AG10803 (cell line): ENCODE measurements around the gene CCDC97.

ENCODE experiments used
- DNase-seq: peaks from one replicate; pipeline ENCODE4 v3.0.0; 2010; ENCODE audit warnings: low read depth
- H3K4me3 ChIP-seq: 2 replicates; pipeline ENCODE4 v1.5.1; 2011; ENCODE audit warnings: mild to moderate bottlenecking, low read length, control low read depth
- CTCF ChIP-seq: conservative IDR thresholded peaks from 2 replicates; pipeline ENCODE4 v1.5.1; 2011; ENCODE audit warnings: mild to moderate bottlenecking, low read length, control low read depth, inconsistent platforms

CCDC97 gene

DNA sequence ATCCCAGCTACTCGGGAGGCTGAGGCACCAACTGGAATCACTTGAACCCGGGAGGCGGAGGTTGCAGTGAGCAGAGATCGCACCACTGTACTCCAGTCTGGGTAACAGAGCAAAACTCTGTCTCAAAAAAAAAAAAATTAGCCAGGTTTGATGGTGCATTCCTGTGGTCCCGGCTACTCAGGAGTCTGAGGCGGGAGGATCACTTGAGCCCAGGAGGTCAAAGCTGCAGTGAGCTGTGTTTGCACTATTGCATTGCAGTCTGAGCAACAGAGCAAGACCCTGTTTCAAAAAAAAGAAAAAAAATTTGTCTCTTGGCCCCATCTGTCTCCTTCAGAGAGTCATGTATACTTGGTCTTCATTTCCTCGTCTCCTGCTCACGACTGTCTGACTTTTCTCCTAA is 1.6 kb downstream of the CCDC97 start:
- peak overlapping the region; percentile 95; the same call in 1 of the 2 replicates for H3K4me3 ChIP-seq
- no peak for DNase-seq
- no peak for TF ChIP-seq CTCF

DNA sequence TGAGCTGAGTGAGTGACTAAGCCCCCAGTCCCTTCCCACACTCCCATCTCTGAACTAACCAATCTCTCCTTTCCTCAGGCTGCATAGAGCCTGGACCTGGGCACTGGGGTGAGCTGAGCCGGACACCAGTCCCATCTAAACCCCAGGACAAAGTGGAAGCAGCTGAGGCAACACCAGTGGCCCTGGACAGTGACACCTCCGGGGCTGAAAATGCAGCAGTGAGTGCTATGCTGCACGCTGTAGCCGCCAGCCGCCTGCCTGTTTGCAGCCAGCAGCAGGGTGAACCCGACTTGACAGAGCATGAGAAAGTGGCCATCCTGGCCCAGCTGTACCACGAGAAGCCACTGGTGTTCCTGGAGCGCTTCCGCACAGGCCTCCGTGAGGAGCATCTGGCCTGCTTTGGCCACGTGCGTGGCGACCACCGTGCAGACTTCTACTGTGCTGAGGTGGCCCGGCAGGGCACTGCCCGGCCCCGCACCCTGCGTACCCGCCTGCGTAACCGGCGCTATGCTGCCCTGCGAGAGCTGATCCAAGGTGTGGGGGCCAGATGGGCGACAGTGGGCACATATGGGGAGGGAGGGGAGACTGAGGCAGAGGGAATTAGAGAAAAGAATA is 6.4 kb downstream of the CCDC97 start:
- no peak overlapping the region for H3K4me3 ChIP-seq
- TF ChIP-seq CTCF: no peak
- DNase-seq: no peak

DNA sequence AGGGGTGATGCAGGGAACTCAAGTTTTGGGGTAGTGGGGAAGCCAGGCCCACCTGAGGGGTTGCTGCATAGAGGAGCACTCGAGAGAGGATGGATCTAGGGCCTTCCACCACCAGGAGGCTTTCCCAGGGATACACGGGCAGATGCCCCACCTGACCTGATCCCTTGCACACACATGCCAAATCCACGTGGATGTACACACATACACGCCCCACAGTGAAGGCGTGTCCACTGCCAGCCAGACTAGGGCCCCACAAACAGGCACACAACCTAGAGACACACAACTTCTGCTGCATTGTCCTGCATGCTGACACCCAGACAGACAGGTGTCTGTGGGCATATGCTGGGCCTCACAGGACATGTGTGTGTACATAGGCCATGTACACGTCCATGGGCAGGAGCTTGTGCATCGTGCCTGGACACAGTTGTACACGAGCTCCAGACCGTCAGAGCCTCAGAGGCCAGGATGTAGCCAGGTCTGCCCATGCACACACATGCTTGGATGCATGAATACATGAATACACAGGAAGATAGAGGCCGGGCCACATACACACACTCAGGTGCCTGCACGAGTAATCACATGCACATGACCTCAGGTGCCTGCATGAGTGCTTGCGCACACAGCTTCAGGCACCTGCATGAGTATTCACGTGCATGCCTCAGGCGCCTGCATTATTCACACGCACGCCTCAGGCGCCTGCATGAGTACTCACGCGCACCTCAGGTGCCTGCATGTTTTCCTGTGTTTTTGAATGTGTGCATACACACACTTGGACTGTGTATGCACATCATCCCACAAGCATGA is 8.9 kb downstream of the CCDC97 start:
- DNase-seq: no peak
- H3K4me3 ChIP-seq: no peak overlapping the region
- no peak for TF ChIP-seq CTCF

DNA sequence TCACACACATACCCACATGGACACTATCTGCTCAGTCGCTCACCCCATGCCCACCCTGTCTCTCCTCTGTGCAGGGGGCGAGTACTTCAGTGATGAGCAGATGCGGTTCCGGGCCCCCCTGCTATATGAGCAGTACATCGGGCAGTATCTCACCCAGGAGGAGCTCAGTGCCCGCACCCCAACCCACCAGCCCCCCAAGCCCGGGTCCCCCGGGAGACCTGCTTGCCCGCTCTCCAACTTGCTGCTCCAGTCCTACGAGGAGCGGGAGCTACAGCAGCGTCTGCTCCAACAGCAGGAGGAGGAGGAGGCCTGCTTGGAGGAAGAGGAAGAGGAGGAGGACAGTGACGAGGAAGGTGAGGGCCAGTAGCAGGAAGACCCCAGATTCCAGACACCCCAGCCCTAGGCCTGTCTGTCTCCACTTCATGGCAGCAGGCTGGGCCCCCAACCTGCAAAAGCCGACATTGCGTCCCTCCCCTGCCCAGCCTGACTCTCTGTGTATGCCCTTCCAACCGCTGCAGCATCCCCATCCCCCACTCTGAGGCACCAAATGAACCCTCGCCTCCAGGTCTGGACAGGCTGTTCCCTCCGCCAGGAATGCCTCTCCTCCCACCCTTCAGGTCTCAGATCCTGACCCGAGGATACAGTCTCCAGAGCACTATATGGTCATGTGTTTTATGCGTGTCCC is 9.7 kb downstream of the CCDC97 start:
- no peak overlapping the region for H3K4me3 ChIP-seq
- no peak for DNase-seq
- no peak for TF ChIP-seq CTCF

DNA sequence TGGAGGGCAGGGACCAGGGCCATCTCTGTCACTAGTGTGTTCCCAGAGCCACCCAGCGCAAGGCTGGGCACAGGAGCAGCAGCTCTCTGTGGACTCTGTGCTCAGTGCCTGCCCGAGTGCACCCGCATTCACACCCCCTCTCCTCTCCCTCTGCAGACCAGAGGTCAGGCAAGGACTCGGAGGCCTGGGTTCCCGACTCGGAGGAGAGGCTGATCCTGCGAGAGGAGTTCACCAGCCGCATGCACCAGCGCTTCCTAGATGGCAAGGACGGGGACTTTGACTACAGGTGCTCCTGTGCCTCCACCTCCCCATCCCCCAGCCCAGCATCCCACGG is 10.2 kb downstream of the CCDC97 start:
- TF ChIP-seq CTCF: no peak
- H3K4me3 ChIP-seq: no peak overlapping the region
- no peak for DNase-seq

- H3K4me3 ChIP-seq: no peak overlapping the region
- TF ChIP-seq CTCF: no peak
- DNase-seq: no peak
Observed at GRCh38 chr19:41320568-41320967, 10.6 kb downstream of the CCDC97 start.
